Measurements from ENCODE around the gene SLC30A4. TPM values are rescaled to one million over a fixed set of nuclear protein-coding genes. Genes with fewer than 3 reads are reported as not detected.

SLC30A4 gene
- total and polyA plus RNA-seq, 2 donors (not counting 1 experiment from before 2014, with no cell fraction given), result 6.7 to 9.1 TPM

DNA sequence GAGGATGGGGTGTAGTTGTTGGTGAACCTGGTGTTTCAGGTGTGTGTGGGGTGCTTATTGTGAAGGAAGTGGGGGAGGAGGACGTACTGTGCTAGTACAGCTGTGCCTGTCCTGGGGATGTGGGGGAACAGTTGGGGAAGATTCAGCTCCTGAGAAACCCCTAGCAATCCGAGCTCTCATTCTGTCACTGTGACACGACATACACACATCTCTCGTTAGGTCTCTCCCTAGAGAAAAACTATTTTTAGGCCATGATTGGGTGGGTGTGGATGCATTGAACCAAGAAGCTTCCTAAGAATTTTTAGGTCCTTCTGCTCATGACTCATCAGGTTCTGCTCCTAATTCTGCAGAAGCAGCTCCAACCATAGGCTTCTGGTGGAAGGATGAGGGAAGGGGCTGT is 54.3 kb downstream of the SLC30A4 start:
- no peaks in the 10 kb centered on the region for H3K4me1 ChIP-seq (ENCODE audit: control insufficient read depth in 2 of 2, insufficient read depth in 2 of 2, low read length in 2 of 2)
- H2AFZ ChIP-seq (ENCODE audit: insufficient read depth, low read depth, low read length, poor library complexity, severe bottlenecking), result no peak overlapping the region
- no peak overlapping the region for H3K27ac Mint-ChIP-seq
- H3K79me2 ChIP-seq (ENCODE audit: control insufficient read depth, insufficient read depth, low read length), result no peaks in the 10 kb centered on the region
- intact Hi-C loops (cut with micrococcal nuclease), result no loop called here
- H3K4me2 ChIP-seq (replicated peaks; ENCODE audit: low read depth, low read length, poor library complexity, severe bottlenecking), result no peak overlapping the region
- no peaks in the 10 kb centered on the region for H3K9me3 ChIP-seq (ENCODE audit: control extremely low read depth in 1 of 3, control insufficient read depth in 2 of 3, insufficient read depth in 1 of 3, low read length in 2 of 3)
- ChIA-PET CTCF (interaction anchor here (1.0 to 2.6 kb wide), 2 partner anchors 10 to 145 kb away, joined by 3 to 14 read pairs; no protein-coding TSS in a partner anchor), POLR2A (no interaction called here)
- no peaks in the 10 kb centered on the region for H4K20me1 ChIP-seq (ENCODE audit: control insufficient read depth, insufficient read depth, low read length, poor library complexity, severe bottlenecking)
- WGBS (ENCODE audit: insufficient coverage), result 20% methylated on average over 1 of the region's 4 CpGs
- H3K27me3 Mint-ChIP-seq, result peaks cover 17% of the 10 kb centered on the region
- no peak overlapping the region for H3K4me3 Mint-ChIP-seq
- DNase-seq (no peak), ATAC-seq (ENCODE audit: low read depth) (no peak)
- no peaks in the 10 kb centered on the region for H3K4me1 Mint-ChIP-seq
- H3K27ac ChIP-seq (ENCODE audit: low read length in 2 of 2), result no peak overlapping the region
- peaks cover 0 to 8% (median 0%) of the 10 kb centered on the region in 4 experiments for H3K27me3 ChIP-seq (replicated peaks in 1 of 4; ENCODE audit: control extremely low read depth in 1 of 4, control insufficient read depth in 3 of 4, insufficient read depth in 4 of 4, low read length in 3 of 4)
- no peak for TF ChIP-seq EZH2 (IDR thresholded peaks at IDR 0.05; ENCODE audit: borderline replicate concordance, insufficient read depth, low read depth, low read length, poor library complexity, severe bottlenecking)
- TF ChIP-seq, protein P1, sequence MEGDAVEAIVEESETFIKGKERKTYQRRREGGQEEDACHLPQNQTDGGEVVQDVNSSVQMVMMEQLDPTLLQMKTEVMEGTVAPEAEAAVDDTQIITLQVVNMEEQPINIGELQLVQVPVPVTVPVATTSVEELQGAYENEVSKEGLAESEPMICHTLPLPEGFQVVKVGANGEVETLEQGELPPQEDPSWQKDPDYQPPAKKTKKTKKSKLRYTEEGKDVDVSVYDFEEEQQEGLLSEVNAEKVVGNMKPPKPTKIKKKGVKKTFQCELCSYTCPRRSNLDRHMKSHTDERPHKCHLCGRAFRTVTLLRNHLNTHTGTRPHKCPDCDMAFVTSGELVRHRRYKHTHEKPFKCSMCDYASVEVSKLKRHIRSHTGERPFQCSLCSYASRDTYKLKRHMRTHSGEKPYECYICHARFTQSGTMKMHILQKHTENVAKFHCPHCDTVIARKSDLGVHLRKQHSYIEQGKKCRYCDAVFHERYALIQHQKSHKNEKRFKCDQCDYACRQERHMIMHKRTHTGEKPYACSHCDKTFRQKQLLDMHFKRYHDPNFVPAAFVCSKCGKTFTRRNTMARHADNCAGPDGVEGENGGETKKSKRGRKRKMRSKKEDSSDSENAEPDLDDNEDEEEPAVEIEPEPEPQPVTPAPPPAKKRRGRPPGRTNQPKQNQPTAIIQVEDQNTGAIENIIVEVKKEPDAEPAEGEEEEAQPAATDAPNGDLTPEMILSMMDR (IDR thresholded peaks at IDR 0.05), result no peak
- H3K36me3 ChIP-seq (replicated peaks in 1 of 2; ENCODE audit: control extremely low read depth in 1 of 2, control insufficient read depth in 1 of 2, extremely low read depth in 1 of 2, insufficient read depth in 2 of 2, low read length in 1 of 2), result no peaks in the 10 kb centered on the region
- H3K4me3 ChIP-seq (ENCODE audit: control extremely low read depth in 1 of 5, extremely low read depth in 1 of 5, insufficient read depth in 1 of 5, low read depth in 2 of 5, low read length in 4 of 5), result no peak overlapping the region
- H3K9ac ChIP-seq (ENCODE audit: low read length), result no peak overlapping the region
- no peaks in the 10 kb centered on the region for H3K9me3 Mint-ChIP-seq (ENCODE audit: insufficient read depth)

DNA sequence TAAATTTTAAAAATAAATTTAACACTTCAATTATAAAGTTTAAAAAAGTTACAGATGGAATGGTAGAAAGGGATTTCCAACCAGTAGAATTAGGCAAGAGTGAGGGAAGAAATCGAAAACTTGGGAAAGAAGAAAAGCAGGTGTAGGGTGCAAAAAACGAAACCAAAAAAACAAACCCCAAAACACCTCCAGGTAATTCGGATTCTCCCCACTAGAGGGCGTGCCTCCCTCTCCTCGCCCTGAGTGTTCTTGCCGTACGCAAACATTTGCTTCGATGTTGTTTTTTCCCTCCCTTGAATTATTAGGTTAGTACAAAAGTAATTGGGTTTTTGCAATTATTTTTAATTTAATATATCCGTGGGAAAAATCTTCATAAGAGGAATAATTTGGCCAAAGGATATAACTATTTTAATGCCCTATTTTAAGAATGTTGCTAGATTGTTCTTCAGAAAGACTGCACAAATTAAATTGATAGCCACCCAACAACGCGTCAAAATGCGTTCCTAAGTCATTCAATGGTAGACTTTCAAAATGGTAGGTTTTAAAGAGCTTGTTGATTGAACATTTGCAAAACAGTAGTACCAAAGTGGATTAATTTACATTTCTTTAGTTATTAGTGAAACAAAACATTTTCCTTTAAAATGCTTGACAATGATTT is 63.7 kb downstream of the SLC30A4 start:
- WGBS (ENCODE audit: insufficient coverage), result no CpG with 5 or more reads among the region's 12 CpGs
- Histone ChIP-seq H3K4me2 (replicated peaks; ENCODE audit: low read depth, low read length, poor library complexity, severe bottlenecking) (peak overlapping the region; percentile 76), H3K36me3 (replicated peaks in 1 of 2; ENCODE audit: control extremely low read depth in 1 of 2, control insufficient read depth in 1 of 2, extremely low read depth in 1 of 2, insufficient read depth in 2 of 2, low read length in 1 of 2) (no peaks in the 10 kb centered on the region), H2AFZ (ENCODE audit: insufficient read depth, low read depth, low read length, poor library complexity, severe bottlenecking) (peak overlapping the region; percentile 35), H3K9ac (ENCODE audit: low read length) (peak overlapping the region; percentile 43), H3K4me1 (ENCODE audit: control insufficient read depth in 2 of 2, insufficient read depth in 2 of 2, low read length in 2 of 2) (peaks cover 34 to 36% of the 10 kb centered on the region in 2 donors), H3K27me3 (replicated peaks in 1 of 4; ENCODE audit: control extremely low read depth in 1 of 4, control insufficient read depth in 3 of 4, insufficient read depth in 4 of 4, low read length in 3 of 4) (no peaks in the 10 kb centered on the region), H3K79me2 (ENCODE audit: control insufficient read depth, insufficient read depth, low read length) (no peaks in the 10 kb centered on the region), H3K9me3 (ENCODE audit: control extremely low read depth in 1 of 3, control insufficient read depth in 2 of 3, insufficient read depth in 1 of 3, low read length in 2 of 3) (peaks cover 0 to 10% (median 0%) of the 10 kb centered on the region in 3 donors), H4K20me1 (ENCODE audit: control insufficient read depth, insufficient read depth, low read length, poor library complexity, severe bottlenecking) (no peaks in the 10 kb centered on the region), H3K4me3 (ENCODE audit: control extremely low read depth in 1 of 5, extremely low read depth in 1 of 5, insufficient read depth in 1 of 5, low read depth in 2 of 5, low read length in 4 of 5) (peak overlapping the region; percentile 29 to 74 (median 49)), H3K27ac (ENCODE audit: low read length in 2 of 2) (no peak overlapping the region)
- peaks cover 40% of the 10 kb centered on the region for H3K4me1 Mint-ChIP-seq
- DNase-seq (peak; percentile 85), ATAC-seq (ENCODE audit: low read depth) (peak; percentile 29)
- no peaks in the 10 kb centered on the region for H3K9me3 Mint-ChIP-seq (ENCODE audit: insufficient read depth)
- ChIA-PET CTCF (interaction anchor here (0.6 to 8.1 kb wide), 24 partner anchors 8 to 435 kb away, joined by 3 to 187 read pairs (median 6); partner anchors contain the start of genes BLOC1S6 and SQOR), POLR2A (interaction anchor here (1.5 kb wide), 1 partner anchor 155 kb away, joined by 3 read pairs; no protein-coding TSS in a partner anchor)
- no peaks in the 10 kb centered on the region for H3K27me3 Mint-ChIP-seq
- H3K4me3 Mint-ChIP-seq, result peak overlapping the region; percentile 16
- intact Hi-C loops (cut with micrococcal nuclease), result loop anchor here (1.0 to 5.0 kb wide), 7 partner anchors 37 to 340 kb away; partner anchors contain the start of gene SLC30A4
- no peak for TF ChIP-seq EZH2 (IDR thresholded peaks at IDR 0.05; ENCODE audit: borderline replicate concordance, insufficient read depth, low read depth, low read length, poor library complexity, severe bottlenecking)
- TF ChIP-seq, protein P1 (IDR thresholded peaks at IDR 0.05), result peak; percentile 89
- no peak overlapping the region for H3K27ac Mint-ChIP-seq

Data from B cell (primary cell).